Pons (tissue), 1 donor: Measurements from ENCODE around the gene RANBP1.

ENCODE experiments used
- DNase-seq: peaks from one replicate; pipeline ENCODE4 v3.0.0-alpha.2; 2016; ENCODE audit warnings: low spot score

RANBP1 gene

GRCh38 chr22:20088263-20088648 is 27.6 kb upstream of the RANBP1 start:
- DNase-seq = no peak

DNA sequence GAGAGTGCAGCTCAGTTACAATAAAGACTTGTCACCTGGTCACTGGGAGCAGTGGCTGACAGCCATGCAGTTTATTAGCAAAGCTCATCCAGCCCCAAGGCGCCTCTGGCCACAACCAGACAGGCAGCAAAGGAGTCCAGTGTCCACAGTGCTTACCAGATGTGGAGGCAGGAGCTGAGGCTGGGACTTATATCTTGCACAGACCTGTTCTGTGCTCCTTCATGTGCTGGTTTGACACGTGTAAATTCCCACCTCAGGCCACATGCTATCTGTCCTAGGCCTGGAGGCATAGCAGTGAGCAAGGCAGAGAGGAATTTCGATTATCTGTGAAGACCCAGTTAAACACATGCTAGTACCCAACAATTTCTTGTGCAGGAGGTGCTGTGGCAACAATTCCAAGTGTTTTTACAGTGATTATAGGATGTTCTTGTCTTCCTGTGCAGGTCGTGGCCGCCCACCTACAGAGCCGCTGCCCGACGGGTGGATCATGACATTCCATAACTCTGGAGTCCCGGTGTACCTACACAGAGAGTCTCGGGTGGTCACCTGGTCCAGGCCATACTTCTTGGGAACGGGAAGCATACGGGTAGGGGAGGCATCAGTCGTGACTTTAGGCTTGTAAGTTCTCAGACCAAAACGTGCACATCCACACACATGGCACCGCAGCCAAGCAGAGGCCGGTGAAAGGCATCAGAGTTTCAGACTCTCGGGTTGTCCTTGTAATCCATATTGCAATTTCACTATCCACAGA is 26.5 kb upstream of the RANBP1 start:
- no peak for DNase-seq

GRCh38 chr22:20089977-20090729 is 25.8 kb upstream of the RANBP1 start:
- no peak for DNase-seq

- no peak for DNase-seq
These were observed 25.1 kb upstream of the RANBP1 start for GRCh38 chr22:20090730-20091240.

GRCh38 chr22:20091690-20092476 is 24.0 kb upstream of the RANBP1 start:
- no peak for DNase-seq

GRCh38 chr22:20092477-20092854 is 23.4 kb upstream of the RANBP1 start:
- no peak for DNase-seq

DNA sequence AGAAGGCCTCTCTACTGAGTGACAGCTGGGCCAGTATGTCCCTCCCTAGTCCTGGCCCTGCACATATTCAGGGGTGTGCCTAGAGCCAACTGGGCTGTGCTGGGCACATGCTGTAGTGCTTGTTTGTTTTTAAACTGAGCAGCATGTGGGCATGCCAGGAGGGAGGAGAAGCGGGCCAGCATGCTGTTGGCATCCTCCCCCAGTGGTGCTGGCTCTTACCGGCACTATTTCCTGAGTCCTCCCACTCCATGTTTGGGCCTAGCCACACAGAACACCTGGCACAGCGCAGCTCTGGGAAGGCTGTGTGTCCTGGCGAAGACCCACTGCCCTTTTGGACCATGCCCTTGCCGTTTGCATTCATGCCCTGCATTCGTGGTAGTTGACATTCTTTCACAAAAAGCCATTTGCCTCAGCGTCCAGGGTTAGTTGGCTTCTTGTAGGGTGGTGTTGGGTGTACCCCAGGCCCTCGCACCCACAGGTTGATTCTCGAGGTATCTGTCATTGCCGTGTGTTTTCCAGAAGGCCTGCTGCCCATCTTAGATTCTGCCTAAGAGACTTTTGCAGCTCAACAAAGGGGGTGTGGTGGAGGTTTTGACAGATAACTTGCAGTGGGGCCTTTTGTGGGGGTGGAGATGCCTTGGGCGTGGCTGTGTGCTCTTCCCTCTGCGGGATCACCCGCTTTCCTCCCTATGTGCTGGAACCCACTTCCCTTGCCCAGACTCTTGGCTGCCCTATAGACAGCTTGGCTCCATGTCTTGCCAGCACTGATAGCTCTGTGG is 22.3 kb upstream of the RANBP1 start:
- DNase-seq = no peak

DNA sequence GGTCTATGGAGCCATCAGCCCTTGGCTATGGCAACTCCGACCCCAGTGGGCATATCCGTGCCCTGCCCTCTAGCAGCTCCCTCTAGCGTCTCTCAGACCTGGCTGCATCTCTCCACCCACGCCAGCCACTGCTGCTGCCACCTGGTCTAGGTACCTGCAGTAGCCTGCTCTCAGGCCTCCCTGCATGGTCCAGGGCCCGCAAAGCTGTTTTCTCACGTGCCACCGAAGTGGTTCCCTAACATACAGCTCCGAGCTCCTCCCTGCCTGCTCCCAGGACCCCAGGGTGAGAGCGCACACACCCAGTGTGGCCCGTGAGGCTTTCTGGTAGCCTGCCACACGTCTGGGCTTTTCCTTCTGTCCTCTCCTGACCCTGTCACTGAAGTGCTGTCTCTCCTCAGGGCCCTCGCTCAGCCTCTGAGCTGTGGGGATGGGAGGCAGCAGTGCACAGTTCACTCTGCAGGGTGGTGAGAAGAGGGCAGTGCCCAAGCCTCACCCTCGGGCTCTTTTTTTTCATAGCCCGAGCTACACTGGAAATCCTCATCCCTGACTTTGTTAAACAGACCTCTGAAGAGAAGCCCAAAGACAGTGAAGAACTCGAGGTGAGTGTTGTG is 21.6 kb upstream of the RANBP1 start:
- DNase-seq = no peak

GRCh38 chr22:20095521-20095920 is 20.4 kb upstream of the RANBP1 start:
- DNase-seq = no peak

- DNase-seq = no peak
These were observed 19.1 kb upstream of the RANBP1 start for GRCh38 chr22:20096574-20097420.

- no peak for DNase-seq
These were observed 16.7 kb upstream of the RANBP1 start for GRCh38 chr22:20099099-20099711.

- no peak for DNase-seq
These were observed 14.3 kb upstream of the RANBP1 start for GRCh38 chr22:20101638-20102037.

GRCh38 chr22:20102203-20102780 is 13.6 kb upstream of the RANBP1 start:
- no peak for DNase-seq

- DNase-seq = no peak
These were observed 10.3 kb upstream of the RANBP1 start for GRCh38 chr22:20105456-20106204.

DNA sequence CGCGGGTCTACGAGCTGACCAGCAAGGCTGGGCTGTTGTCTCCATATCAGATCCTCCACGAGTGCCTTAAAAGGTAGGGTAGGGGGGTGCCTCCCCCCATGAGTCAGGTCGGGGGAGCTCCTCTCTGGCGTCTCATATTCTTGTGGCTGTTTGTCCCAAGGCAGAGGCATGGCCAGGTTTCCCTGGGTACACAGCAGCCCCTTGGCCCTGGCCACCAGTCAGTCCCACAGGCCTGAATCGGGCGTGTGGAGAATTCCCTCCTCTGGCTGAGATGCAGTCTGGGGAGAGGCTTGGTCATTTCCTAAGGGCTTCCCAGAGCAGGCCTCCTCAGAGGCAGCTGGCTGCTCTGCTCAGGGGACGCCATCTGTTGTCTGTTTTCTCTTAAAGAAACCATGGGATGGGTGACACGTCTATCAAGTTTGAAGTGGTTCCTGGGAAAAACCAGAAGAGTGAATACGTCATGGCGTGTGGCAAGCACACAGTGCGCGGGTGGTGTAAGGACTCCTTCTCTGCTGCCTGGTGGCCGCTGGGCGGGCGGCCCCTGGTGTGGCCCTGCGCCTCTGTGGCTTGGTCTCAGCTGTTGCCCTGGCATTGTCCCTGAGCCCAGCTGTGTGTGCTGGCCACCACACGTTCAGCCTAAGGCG is 9.6 kb upstream of the RANBP1 start:
- DNase-seq = no peak

DNA sequence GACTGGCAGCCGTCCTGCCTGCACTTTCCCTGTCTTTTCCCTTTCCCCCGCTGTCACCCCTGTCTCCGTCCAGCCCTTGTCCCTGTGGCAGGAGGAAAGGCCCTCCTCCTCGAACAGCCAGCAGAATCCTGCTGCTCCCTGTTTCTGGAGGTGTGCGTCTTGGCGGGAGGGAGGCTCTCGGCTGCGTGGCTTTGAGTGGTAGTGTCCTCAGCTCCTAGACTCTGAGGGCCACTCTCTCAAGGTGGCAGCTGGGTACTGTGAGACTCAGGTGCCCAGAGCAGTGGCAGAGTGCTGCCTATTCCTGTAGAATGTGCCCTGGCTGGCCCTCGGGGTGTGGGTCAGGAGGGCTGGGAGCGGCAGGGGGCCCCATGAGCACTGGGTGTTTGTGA is 9.1 kb upstream of the RANBP1 start:
- no peak for DNase-seq

DNA sequence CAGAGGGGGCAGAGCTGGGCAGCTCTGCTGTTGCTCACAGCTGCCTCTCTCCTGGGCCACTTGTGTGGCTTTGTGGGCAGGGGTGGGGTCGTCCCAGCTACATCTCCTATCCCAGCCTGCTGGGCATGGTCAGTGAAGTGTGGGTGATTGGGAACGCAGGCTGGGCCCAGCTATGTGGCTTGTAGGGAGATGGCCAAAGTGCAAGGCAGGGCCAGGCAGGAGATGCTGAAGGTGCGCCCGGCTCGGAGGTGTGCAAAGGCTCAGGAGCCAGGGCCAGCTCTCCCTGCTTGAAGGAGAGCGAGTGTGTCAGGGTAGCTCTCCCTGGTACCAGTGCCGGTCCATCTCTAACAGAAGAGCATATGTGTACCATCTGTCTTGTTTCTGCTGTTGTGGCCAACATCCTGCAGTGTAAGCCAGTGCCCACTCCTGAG is 8.4 kb upstream of the RANBP1 start:
- no peak for DNase-seq
